ENCODE measurements around the gene NTN4. TPM values are rescaled to one million over a fixed set of nuclear protein-coding genes. Genes with fewer than 3 reads are reported as not detected.

NTN4 gene
- total RNA-seq, 1 experiment from 2014 or later: 9.6 TPM

DNA sequence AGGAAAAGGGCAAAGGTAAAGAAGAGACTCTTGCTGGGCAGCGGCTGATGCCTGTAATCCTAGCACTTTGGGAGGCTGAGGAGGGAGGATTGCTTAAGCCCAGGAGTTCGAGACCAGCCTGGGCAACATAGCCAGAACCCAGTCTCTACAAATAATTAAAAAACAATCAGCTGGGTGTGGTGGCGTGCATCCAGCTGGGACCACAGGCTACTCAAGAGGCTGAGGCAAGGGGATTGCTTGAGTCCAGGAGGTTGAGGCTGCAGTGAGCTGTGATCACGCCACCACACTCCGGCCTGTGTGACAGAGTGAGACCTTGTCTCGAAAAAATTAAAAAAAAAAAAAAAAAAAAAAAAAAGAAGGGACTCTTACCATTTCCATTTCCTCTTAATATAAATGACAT lies 138.9 kb downstream of the NTN4 start:
- no peak for TF ChIP-seq EZH2 (IDR thresholded peaks at IDR 0.05; ENCODE audit: borderline replicate concordance, low read depth, low read length, poor library complexity, severe bottlenecking)
- Histone ChIP-seq H3K36me3 (ENCODE audit: insufficient read depth, low read length, poor library complexity, severe bottlenecking) (no peaks in the 10 kb centered on the region), H3K27me3 (replicated peaks; ENCODE audit: insufficient read depth, low read depth, low read length, poor library complexity) (no peaks in the 10 kb centered on the region), H3K27ac (ENCODE audit: low read depth, low read length, poor library complexity, severe bottlenecking) (no peak overlapping the region), H3K9me3 (ENCODE audit: low read depth, low read length, poor library complexity, severe bottlenecking) (no peaks in the 10 kb centered on the region), H3K4me3 (ENCODE audit: low read depth, low read length, poor library complexity, severe bottlenecking) (no peak overlapping the region), H3K4me1 (ENCODE audit: insufficient read depth, low read length, poor library complexity, severe bottlenecking) (no peaks in the 10 kb centered on the region)
- ChIA-PET POLR2A (ENCODE audit: low non-redundant PET) (no interaction called here), CTCF (no interaction called here)
- DNase-seq (ENCODE audit: low spot score): no peak
- no TSS peak for BruUV-seq (replicated peaks)
- intact Hi-C loops (cut with micrococcal nuclease; ENCODE audit: unreplicated experiment): no loop called here

DNA sequence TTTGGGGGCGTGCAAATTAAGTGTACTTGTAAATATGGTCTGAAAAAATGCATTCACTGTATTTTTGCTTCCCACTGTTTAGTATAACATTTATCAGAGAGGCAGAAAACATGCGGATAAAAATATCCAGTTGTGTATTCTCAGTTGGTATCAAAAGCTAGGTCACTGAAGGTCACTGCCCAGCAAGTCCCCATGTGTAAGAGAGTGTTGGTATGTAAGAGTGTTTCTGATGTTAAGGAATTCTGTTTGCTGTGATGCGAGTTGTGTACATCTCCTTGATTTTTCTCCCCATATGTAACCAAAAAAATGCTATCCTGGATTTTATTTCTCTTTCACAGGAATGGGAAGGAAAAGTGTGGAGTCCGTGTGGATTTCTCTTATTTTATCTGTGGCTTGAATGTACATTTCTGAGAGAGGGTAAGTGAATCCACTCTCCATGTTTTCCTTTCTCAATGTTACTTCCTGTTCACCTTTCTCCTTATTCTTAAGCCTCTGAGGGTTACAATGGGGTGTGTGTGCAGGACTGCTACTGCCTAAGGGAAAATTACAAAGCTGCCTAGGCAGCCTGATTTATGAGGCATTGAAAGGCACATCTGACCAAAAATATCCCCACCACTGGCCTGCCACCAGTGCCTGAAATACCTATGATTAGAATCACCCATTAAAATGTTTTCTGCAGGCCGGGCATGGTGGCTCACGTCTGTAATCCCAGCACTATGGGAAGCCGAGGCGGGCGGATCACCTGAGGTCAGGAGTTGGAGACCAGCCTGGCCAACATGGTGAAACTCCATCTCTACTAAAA lies 141.4 kb downstream of the NTN4 start:
- Histone ChIP-seq H3K4me3 (ENCODE audit: low read depth, low read length, poor library complexity, severe bottlenecking) (no peak overlapping the region), H3K9me3 (ENCODE audit: low read depth, low read length, poor library complexity, severe bottlenecking) (no peaks in the 10 kb centered on the region), H3K4me1 (ENCODE audit: insufficient read depth, low read length, poor library complexity, severe bottlenecking) (no peaks in the 10 kb centered on the region), H3K27me3 (replicated peaks; ENCODE audit: insufficient read depth, low read depth, low read length, poor library complexity) (no peaks in the 10 kb centered on the region), H3K27ac (ENCODE audit: low read depth, low read length, poor library complexity, severe bottlenecking) (no peak overlapping the region), H3K36me3 (ENCODE audit: insufficient read depth, low read length, poor library complexity, severe bottlenecking) (no peaks in the 10 kb centered on the region)
- TF ChIP-seq, protein P1, sequence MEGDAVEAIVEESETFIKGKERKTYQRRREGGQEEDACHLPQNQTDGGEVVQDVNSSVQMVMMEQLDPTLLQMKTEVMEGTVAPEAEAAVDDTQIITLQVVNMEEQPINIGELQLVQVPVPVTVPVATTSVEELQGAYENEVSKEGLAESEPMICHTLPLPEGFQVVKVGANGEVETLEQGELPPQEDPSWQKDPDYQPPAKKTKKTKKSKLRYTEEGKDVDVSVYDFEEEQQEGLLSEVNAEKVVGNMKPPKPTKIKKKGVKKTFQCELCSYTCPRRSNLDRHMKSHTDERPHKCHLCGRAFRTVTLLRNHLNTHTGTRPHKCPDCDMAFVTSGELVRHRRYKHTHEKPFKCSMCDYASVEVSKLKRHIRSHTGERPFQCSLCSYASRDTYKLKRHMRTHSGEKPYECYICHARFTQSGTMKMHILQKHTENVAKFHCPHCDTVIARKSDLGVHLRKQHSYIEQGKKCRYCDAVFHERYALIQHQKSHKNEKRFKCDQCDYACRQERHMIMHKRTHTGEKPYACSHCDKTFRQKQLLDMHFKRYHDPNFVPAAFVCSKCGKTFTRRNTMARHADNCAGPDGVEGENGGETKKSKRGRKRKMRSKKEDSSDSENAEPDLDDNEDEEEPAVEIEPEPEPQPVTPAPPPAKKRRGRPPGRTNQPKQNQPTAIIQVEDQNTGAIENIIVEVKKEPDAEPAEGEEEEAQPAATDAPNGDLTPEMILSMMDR (conservative IDR thresholded peaks at IDR 0.05; ENCODE audit: low read depth, low read length): no peak
- TF ChIP-seq EZH2 (IDR thresholded peaks at IDR 0.05; ENCODE audit: borderline replicate concordance, low read depth, low read length, poor library complexity, severe bottlenecking): no peak
- BruUV-seq (replicated peaks): no TSS peak
- POLR2A ChIA-PET (ENCODE audit: low non-redundant PET): no interaction called here
- intact Hi-C loops (cut with micrococcal nuclease; ENCODE audit: unreplicated experiment): no loop called here
- CTCF ChIA-PET: no interaction called here
- no peak for DNase-seq (ENCODE audit: low spot score)

DNA sequence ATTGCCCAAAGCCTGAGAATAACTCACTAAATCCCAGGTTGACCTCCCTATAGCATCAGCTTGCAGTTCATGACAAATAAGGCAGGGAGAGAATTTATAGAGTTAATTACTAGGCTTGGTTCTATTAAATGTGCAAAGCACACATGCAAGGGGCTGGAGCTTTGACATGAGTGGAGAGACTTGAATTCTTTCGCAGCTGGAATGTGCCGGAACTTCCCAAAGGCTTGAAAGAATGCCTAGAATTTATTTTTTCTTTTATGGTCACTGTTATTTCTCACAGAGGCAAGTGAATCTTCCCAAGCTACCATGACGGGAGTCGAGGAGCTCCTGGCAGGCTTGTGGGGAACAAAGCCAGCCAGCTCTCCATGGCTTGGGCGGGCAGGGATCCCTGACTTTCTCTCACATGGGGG lies 143.8 kb downstream of the NTN4 start:
- ChIA-PET POLR2A (ENCODE audit: low non-redundant PET) (no interaction called here), CTCF (no interaction called here)
- H3K4me3 ChIP-seq (ENCODE audit: low read depth, low read length, poor library complexity, severe bottlenecking): no peak overlapping the region
- no peak overlapping the region for H3K27ac ChIP-seq (ENCODE audit: low read depth, low read length, poor library complexity, severe bottlenecking)
- BruUV-seq (replicated peaks): no TSS peak
- H3K36me3 ChIP-seq (ENCODE audit: insufficient read depth, low read length, poor library complexity, severe bottlenecking): no peaks in the 10 kb centered on the region
- intact Hi-C loops (cut with micrococcal nuclease; ENCODE audit: unreplicated experiment): no loop called here
- no peaks in the 10 kb centered on the region for H3K9me3 ChIP-seq (ENCODE audit: low read depth, low read length, poor library complexity, severe bottlenecking)
- no peaks in the 10 kb centered on the region for H3K4me1 ChIP-seq (ENCODE audit: insufficient read depth, low read length, poor library complexity, severe bottlenecking)
- DNase-seq (ENCODE audit: low spot score): no peak
- no peaks in the 10 kb centered on the region for H3K27me3 ChIP-seq (replicated peaks; ENCODE audit: insufficient read depth, low read depth, low read length, poor library complexity)
- no peak for TF ChIP-seq EZH2 (IDR thresholded peaks at IDR 0.05; ENCODE audit: borderline replicate concordance, low read depth, low read length, poor library complexity, severe bottlenecking)
- TF ChIP-seq, protein P1 (conservative IDR thresholded peaks at IDR 0.05; ENCODE audit: low read depth, low read length): no peak

DNA sequence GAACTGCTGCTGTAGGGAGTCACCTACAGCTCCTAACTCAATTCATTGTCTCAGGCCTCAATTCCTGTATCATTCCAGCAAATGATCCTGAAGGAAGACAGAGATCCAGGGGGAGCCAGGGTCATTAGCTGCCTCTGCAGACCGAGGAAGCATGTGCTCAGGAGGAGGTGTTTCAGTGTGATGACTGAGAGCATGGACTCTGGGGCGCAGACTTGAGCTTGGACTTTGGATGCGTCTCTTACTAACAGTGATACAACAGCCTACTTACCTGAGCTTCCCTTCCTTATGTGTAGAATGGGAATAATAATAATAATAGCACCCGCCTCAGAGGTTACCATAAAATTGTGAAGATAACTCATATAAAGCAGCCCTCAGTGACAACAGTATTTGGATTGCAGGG lies 147.3 kb downstream of the NTN4 start:
- POLR2A ChIA-PET (ENCODE audit: low non-redundant PET): no interaction called here
- TF ChIP-seq, protein P1 (conservative IDR thresholded peaks at IDR 0.05; ENCODE audit: low read depth, low read length): no peak
- TF ChIP-seq EZH2 (IDR thresholded peaks at IDR 0.05; ENCODE audit: borderline replicate concordance, low read depth, low read length, poor library complexity, severe bottlenecking): no peak

More for the DNA sequence above, 147.3 kb downstream of the NTN4 start:
- intact Hi-C loops (cut with micrococcal nuclease; ENCODE audit: unreplicated experiment): no loop called here
- Histone ChIP-seq H3K36me3 (ENCODE audit: insufficient read depth, low read length, poor library complexity, severe bottlenecking) (no peaks in the 10 kb centered on the region), H3K27ac (ENCODE audit: low read depth, low read length, poor library complexity, severe bottlenecking) (no peak overlapping the region), H3K27me3 (replicated peaks; ENCODE audit: insufficient read depth, low read depth, low read length, poor library complexity) (no peaks in the 10 kb centered on the region), H3K4me1 (ENCODE audit: insufficient read depth, low read length, poor library complexity, severe bottlenecking) (no peaks in the 10 kb centered on the region), H3K9me3 (ENCODE audit: low read depth, low read length, poor library complexity, severe bottlenecking) (no peaks in the 10 kb centered on the region), H3K4me3 (ENCODE audit: low read depth, low read length, poor library complexity, severe bottlenecking) (no peak overlapping the region)
- CTCF ChIA-PET: no interaction called here
- BruUV-seq (replicated peaks): no TSS peak
- no peak for DNase-seq (ENCODE audit: low spot score)
